ENCODE measurements around the gene CNTN5.

The CNTN5 gene

DNA sequence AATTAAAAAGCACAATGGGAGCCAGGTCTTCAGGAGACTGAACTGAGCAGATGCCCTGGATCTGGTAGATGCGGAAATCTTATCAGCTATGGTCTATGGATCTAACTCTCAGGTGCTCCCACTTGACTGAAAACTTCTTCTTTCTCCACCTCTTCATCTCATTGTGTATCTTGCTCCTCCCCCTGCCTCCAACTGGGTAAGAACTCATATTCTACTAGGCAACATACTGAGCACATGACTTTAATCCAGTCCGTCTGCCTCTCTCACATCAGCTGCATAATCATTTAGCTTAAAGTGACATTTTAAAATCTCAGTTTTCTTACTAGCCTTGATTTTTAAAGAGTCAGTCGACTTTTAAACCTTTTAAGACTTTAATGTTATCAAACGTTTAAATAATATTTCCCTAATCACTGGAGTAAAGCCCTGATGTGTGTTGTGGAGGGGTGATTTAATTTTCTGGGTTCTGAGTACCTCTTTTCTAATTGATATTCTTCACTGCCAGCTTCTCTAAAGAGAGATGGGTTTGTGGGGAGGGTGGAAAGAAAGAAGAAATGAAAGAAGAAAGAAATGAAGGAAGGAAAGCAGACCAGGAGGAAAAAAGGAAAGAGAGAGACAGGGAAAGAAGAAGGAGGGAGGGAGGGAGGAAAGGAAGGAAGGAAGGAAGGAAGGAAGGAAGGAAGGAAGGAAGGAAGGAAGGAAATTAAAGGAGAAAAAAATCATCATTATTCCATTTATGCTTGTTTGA is 1073.5 kb downstream of the CNTN5 start:
- DNase-seq (ENCODE audit: low read depth) = no peak

DNA sequence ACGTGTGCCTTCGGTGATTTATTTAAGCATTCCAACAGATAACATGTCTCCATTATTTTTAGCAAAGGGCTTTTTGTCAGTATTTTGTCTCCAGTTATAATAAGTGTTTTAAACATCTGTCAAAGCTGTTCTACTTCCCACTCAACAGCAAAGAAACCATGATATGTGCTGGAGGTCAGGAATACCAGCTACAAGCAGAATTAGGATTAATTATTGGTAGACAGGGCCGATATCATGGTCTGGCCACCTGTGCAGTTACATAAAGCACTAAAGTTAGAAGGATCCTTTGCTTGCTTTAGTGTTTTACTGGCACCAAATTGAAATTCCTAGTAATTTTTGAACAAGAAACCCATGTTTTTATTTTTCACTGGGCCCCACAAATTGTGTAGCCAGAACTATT is 1075.1 kb downstream of the CNTN5 start:
- no peak for DNase-seq (ENCODE audit: low read depth)

DNA sequence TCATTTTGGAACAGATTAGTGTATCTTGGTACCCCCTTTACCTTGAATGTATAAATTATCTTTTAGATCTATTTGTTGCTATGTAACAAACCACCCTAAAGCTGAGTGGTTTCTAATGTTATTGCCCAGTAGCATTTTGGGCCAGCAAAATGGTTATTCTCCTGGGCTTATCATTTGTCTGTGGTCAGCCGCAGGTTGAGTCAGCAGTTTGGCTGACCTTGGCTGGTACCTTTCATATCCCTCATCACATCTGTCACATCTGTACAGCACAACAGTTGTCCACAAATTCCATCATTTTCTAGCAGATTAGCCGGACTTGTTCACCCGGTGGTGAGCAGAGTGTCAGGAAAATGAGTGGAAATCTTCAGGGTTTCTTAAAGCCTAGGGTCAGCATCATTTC is 1077.8 kb downstream of the CNTN5 start:
- DNase-seq (ENCODE audit: low read depth) = peak; percentile 10

DNA sequence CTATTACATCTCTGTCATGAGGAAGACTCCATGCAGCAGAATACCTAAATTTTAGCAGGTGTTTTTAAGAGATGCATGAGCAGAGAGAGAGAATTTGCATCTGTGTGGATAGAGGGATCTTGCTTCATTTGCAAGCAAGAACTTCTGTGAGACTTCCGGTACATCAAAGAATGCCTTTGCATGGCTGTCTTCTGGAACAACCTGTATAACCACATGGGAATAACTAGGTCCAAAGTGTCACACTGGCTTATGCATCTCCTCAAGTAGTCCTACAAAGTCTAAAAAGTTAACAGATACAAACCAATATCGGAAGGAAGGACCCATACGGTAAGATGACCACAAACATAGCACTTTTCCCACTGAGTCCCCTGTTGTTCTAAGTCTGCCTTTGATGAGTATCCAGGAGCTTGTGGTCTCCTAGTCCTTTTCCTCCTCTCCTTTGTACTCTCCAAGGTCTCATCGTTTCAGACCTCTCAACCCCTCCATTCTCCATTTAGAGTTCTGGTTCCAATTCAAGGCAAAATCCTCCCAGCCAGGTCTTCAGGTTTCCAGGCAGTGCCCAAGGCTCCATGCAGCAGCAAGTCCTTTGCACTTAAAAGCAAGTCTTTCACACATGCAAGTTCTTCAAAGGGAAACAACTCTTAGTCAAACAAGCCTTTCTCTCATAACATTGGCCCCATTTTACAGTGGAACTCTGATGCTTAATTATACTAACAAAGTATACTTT is 1084.7 kb downstream of the CNTN5 start:
- DNase-seq (ENCODE audit: low read depth) = no peak

DNA sequence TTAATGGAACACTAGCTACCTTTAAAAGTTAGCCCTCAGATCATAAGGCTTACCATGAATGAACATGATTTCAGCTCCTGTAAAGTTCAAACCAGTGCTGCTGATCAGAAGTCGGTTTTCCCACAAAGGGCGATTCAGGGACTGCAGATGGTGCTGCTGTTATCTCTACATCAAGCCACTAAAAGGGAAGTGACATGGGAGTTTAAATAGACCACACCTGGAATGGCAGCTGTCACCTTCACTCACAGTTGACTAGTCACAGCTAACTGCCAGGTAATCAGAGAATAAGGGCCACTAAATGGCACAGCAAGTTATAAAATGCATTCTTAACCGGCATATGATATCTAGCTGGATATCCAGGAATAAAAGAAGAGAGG is 1085.2 kb downstream of the CNTN5 start:
- no peak for DNase-seq (ENCODE audit: low read depth)

DNA sequence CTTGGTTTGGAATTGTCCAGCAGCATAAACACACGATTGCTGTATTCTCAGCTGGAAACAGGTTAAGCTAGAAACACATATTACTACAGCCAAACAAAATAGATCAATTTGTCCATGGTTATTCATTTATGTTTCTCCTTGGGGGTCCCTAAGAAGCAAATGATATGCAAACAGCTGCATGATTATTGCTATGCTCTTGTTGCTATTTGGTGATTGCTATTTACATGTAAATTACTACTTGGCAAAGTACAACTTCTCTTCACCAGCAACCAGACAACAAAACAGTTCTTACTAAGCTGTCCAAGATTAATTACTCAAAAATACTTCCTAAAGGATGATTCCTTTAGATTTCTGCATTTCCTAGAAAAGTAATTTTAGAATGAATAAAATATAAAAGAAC is 1098.4 kb downstream of the CNTN5 start:
- DNase-seq (ENCODE audit: low read depth) = no peak

DNA sequence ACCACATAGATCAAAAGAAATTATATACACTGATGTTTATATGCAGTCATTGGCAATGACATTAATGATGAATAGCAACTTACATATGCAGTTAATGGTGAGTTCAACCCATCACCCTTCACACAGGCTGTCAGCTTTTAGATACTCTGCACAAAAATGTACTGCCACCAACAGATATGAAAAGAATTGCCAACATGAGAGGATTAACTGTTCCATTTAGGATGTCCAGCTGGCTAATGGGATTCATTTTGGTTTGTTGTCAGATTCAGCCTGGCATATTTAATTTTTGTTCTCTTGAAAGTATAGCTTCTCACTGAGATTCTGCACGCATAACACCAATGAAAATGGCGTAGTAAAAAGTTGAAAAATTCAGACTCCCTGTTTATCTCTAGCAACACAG is 1112.4 kb downstream of the CNTN5 start:
- DNase-seq (ENCODE audit: low read depth) = no peak

DNA sequence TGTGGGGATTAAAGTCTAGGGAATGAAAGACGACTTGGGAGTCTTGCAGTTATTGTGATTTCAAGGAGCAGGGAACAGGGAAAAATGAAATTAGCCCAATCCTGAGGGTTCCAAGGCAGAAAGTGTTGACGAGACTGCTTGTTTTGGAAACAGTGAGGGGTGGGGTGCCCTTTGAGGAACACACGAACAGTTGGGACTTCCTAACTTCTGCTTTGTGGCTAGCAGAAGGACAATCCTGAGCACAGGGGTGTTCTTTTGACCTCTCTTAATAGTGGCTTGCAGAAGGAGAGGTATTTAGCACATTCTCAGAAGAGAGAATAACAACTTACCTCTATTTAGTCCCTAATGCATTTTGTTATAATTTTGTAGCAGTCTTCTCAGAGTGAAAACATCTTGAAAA is 1120.5 kb downstream of the CNTN5 start:
- DNase-seq (ENCODE audit: low read depth) = no peak

DNA sequence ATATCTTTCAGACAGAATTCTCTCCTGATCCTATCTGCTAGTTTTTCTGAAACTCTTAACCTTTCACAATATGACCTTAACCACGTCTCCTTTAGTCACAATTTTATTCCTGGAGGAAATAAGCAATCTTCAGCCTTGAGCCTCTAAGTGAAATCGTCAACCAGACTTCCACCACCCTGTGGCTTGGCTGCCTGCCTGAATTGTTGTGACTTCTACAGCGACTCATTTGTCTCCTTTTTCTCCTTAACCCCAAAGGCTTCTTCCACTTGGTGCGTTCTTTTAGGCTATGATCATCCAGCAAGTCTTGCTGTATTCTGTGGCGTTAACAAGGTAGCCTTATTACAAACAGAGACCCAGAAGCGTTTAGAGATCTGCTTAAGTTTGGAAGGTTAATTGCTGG is 1131.2 kb downstream of the CNTN5 start:
- DNase-seq (ENCODE audit: low read depth) = peak; percentile 41

DNA sequence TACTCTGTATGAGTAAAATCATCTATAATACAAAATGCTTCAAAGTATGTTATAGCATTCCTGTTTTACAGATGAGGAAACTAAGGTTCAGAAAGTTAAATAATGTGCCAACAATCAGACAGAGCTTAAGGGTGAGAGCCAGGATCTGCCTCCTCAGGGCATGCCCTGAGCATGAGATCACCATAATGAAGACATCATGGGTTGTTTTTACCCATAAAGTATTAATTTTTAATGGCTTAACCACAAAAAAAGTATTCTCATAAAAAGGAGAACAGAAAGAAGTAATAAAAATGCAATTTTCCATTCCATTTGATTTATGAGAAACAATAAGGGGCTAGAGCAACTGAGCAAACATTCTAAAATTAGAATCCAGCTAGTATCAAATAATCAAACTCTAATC is 1132.0 kb downstream of the CNTN5 start:
- no peak for DNase-seq (ENCODE audit: low read depth)

DNA sequence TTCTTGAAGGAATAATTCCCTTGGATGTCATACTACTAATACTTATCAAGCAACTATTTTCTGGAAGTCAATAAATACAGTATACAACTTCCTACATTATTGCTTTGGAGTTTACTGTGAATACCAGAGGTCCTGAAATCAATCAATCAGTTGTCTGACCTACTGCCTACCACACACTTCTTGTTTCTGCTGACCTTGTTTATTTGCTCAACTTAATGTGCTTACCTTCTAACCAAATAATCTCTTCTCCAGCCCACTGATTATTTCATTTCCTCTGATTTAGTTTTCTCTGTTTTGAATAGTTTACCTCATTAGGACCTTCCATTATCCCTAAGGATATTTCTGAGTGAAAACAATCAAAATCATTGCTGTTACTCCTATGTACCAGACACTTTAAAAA is 1142.7 kb downstream of the CNTN5 start:
- DNase-seq (ENCODE audit: low read depth) = no peak

DNA sequence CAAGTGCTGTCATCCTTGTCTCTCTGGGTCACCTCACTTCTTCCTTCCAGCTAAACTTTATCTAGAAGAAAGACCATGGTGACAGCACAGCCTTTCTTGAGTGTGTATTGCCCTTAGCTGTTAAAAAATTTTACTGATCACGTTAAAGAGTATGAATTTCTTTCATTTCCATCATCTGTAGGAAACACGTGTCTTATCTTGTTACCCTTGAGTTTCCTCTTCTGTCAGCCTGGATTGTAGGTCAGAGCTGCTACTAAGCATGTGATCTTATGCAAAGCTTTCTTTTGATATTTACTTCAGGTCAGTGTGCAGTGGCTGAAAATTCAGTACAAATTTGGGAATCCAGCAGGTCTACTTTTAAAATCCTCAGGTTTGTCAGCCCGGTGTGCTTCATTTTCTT is 1154.1 kb downstream of the CNTN5 start:
- no peak for DNase-seq (ENCODE audit: low read depth)

DNA sequence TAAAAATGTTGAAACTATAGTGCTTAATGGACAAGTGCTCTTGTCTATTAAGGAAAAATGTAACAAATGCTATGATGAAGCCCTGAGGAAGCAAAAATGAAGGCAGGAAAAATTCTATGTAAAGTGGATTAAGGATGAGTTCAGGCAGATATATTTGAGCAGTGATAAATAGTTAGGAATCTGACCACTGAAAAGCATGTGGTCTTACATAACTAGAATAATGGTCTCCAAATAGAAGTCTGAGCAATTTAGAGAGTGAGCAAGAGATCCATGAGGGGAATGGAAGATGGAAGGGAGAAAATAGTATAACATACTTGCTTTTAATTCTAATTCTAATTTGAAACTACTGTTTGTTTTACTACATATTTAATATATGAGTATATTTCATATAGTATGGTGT is 1155.7 kb downstream of the CNTN5 start:
- DNase-seq (ENCODE audit: low read depth) = no peak

DNA sequence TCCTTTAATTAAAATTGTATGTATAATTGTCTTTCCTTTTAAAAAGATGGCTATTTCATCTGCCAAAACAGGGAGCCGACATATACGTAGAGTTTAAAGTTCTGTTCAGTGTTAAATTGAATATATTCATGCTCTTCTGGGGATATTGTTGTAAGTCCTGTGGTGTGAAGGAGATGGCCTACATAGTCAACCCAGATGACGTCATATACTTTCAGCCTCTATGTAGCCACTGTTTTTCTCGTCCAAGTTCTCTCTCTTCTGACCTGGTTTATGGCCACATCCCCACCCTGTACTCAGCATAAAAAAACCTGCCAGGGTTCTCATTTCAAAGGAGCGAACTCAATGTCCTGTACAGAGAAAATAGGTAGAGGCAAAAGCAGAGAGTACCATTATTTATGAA is 1156.9 kb downstream of the CNTN5 start:
- no peak for DNase-seq (ENCODE audit: low read depth)

DNA sequence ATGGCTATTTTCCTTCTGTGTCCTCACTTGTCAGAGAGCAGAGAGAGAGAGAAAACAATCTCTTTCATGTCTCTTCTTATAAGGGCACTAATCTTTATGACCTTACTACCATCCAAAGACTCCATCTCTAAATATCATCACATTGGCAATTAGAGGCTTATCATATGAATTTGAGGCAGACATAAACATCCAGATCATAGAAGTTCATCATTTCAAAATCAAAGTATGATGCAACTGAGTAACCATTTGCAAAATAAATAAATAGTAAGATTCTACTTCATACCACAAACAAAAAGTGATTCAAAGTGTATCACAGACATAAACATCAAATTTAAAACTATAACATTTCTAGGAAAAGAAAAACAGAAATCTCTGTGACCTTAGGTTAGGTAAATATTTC is 1161.6 kb downstream of the CNTN5 start:
- no peak for DNase-seq (ENCODE audit: low read depth)

DNA sequence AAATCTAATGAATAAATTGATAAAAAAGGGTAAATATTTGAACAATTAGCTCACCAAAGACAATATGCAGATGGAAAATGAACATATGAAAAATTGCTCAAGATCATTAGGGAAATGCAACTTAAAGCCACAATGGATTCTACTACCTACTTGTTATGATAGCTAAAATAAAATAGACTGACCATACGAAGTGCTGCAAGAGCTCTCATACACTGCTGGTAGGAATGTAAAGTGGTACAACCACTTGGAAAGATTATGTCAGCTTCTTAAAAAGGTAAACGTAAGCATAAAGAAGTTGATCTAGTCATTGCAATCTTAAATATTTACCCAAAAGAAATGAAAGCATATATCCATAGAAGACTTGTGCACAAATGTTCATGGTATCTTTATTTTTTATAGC is 1162.2 kb downstream of the CNTN5 start:
- no peak for DNase-seq (ENCODE audit: low read depth)

DNA sequence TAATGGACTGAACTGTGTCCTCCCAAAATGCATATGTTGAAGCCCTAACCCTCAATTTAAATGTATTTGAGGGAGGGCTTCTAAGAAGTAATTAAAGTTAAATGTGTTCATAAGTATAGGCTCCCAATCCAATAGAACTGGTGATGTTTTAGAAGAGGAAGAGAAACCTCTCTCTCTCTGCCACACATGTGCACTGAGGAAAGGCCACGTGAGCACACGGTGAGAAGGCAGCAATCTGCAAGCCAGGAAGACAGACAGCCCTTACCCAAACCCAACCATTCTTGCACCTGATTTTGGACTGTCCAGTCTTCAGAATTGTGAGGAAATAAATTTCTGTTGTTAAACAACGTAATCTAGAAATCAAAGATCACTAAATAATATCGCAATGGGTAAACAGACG is 1164.8 kb downstream of the CNTN5 start:
- DNase-seq (ENCODE audit: low read depth) = no peak

DNA sequence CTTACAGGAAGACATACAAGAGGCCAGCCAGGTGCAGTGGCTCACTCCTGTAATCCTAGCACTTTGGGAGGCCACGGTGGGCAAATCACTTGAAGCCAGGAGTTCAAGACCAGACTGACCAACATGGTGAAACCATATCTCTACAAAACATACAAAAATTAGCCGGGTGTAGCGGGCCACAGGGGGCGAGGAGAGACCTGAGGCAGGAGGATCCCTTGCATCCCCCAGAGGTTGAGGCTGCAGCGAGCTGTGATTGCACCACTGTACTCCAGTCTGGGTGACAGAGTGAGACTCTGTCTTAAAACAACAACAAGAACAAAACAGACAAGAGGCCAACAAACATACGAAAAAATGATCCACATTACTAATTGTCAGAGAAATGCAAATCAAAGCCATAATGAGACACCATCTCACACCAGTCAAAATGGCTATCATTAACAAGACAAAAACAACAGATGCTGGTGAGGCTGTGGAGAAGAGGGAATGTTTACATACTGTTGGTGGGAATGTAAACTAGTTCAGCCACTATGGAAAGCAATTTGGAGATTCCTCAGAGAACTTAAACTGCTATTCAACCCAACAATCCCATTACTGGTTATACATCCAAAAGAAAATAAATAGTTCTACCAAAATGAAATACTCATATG is 1167.5 kb downstream of the CNTN5 start:
- DNase-seq (ENCODE audit: low read depth) = no peak

DNA sequence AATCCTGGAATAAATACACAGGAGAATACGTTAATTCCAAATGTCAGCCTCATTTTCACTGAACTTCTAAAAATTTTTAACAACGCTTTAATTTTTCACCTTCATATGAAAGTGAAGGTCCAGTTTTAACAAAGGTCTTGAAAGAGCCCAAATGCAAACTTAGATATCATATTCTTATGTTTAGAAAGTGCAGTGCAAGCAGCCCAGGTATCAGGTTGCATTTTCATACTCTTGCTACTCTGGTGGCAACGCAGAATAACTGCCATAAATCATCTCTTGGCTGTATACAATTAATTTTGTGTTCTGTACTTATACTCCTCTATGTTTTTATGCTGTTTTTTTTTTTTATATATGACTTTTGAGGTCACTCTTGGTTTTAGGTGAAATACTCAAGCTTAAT is 1169.6 kb downstream of the CNTN5 start:
- no peak for DNase-seq (ENCODE audit: low read depth)

DNA sequence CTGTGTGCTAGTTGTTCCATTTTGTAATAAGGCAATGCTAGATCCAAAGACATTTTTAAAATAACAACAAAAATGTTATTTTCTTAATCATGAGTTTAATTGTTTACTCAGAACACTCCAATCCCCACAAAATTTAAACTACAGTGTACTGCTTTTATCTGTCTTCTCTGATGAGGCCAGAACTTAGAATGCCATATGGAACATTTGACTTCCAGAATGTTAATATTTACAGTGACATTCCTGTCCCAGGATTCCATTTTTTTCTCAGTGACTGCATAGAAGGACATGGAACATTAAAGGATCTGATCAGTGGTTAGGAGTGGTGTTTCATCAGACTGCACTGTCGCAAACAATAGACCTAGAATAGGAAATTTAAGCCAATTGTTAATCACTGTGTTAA is 1171.4 kb downstream of the CNTN5 start:
- DNase-seq (ENCODE audit: low read depth) = no peak

DNA sequence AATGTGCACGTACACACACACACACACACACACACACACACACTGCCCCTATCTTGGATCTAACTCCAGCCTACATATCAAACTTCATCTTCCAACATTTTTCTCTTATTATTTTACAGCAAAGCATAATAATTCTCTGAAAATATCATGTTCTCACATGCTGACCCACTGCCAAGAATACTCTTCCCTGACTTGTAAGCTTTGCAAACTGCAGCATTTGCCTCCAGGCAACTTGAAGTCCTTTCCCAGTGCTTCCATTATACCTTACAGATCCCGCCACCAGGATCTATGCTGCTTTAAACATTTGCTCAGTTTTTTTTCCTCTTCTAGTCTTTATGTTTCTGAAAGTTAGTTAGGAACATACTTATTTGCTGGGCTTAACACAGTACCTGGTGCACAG is 1183.0 kb downstream of the CNTN5 start:
- DNase-seq (ENCODE audit: low read depth) = no peak

DNA sequence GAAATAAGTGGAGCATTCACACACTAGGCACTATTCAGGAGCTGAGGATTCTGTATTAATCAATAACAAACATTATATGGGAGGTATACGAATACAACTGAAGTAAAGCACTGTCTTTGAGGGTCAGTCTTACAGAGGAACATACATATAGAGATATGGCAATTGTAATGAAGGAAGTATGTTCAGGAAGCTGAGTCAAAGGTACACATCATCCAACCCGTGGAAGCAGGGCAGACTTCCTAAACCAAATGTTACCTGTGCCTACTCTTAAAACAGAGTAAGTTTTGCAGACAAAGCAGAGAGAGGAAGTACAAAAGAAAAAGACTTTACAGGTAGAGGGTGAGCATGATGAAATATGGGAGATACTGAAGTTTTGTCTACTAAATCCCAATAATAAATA is 1185.2 kb downstream of the CNTN5 start:
- no peak for DNase-seq (ENCODE audit: low read depth)

DNA sequence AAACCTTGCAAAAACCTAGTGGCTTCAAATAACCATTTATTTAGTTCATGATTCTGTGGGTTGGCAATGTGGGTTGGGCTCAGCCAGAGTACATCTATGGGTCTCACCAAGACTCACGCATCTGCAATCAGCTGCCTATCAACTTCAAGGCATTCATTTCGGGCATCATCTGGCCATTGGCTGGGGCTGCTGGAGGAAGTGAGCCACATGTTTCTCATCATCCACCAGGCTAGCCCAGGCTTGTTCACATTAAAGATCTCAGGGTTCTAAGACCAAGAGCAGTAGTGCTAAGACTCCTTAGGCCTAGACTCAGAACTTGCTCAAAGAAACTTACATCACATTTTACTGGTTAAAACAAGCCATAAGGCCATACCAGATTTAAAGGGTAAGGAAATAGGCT is 1187.5 kb downstream of the CNTN5 start:
- no peak for DNase-seq (ENCODE audit: low read depth)

DNA sequence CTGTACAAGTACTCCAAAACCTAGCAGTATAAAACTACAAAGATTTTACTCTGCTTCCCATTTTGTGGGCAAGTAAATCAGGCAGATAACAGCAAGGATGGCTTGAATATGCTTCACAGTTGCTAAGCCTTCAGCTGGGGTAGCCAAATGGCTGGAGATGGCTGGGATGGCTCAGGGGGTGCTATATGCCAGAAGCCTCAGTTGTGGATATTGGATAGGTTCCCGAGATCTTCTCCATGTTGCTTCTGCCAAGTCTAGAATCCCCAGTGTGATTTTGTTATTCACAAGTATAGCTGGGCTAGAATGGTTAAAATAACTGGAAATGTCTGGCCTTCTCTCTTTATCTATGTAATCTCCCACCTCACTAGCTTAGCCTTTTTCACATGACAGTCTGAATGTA is 1194.0 kb downstream of the CNTN5 start:
- no peak for DNase-seq (ENCODE audit: low read depth)

All from HS-5 (cell line).